Hepatocyte (in vitro differentiated cells): ENCODE data around the gene ARFIP1.

Source experiments
- CTCF ChIP-seq: fragments of 200-600 bp; sonication (generic); IDR thresholded peaks from 2 replicates; pipeline ENCODE4 v1.5.1; 2016; ENCODE audit warnings: antibody characterized with exemption, mild to moderate bottlenecking; ENCODE audit not compliant: poor library complexity
- EZH2 ChIP-seq: fragments of 200-600 bp; sonication (generic); IDR thresholded peaks from 2 replicates; pipeline ENCODE4 v1.6.1; 2016; ENCODE audit warnings: antibody characterized with exemption, mild to moderate bottlenecking, borderline replicate concordance
- EZH2phosphoT487 ChIP-seq: fragments of 200-600 bp; sonication (generic); IDR thresholded peaks from one replicate; pipeline ENCODE4 v1.6.1; 2018; ENCODE audit warnings: antibody characterized with exemption, mild to moderate bottlenecking, low read depth, moderate library complexity; ENCODE audit not compliant: unreplicated experiment, severe bottlenecking

GRCh38 chr4:152903658-152904057, 123.9 kb downstream of the ARFIP1 start:
- no peak for TF ChIP-seq CTCF
- no peak for TF ChIP-seq EZH2
- TF ChIP-seq EZH2phosphoT487: no peak
